ENCODE data around the gene PAK5. TPM values are rescaled to one million over a fixed set of nuclear protein-coding genes. Genes with fewer than 3 reads are reported as not detected.

PAK5 gene
- total and polyA plus RNA-seq, 4 donors = 0.03 to 0.51 (median 0.16) TPM

GRCh38 chr20:9686455-9686854, 152.4 kb downstream of the PAK5 start:
- ATAC-seq (ENCODE audit: insufficient read depth, low FRiP score) = no peak

GRCh38 chr20:9686001-9686400, 152.9 kb downstream of the PAK5 start:
- Histone ChIP-seq H3K9ac (ENCODE audit: insufficient read depth in 1 of 2, low read length in 2 of 2) (no peak overlapping the region), H3K36me3 (ENCODE audit: control insufficient read depth in 4 of 4, insufficient read depth in 4 of 4, low read length in 4 of 4) (no peaks in the 10 kb centered on the region), H3K27ac (ENCODE audit: low read depth in 1 of 2, low read length in 1 of 2) (no peak overlapping the region), H3K4me1 (ENCODE audit: control insufficient read depth in 5 of 5, insufficient read depth in 5 of 5, low read length in 5 of 5) (no peaks in the 10 kb centered on the region), H3K4me3 (no peak overlapping the region), H3K27me3 (ENCODE audit: control insufficient read depth in 3 of 3, insufficient read depth in 3 of 3, low read length in 2 of 3) (no peaks in the 10 kb centered on the region), H3K9me3 (ENCODE audit: control insufficient read depth in 4 of 4, insufficient read depth in 3 of 4, low read length in 3 of 4) (no peaks in the 10 kb centered on the region)
- ATAC-seq (ENCODE audit: insufficient read depth, low FRiP score) = no peak
- TF ChIP-seq CTCF (IDR thresholded peaks at IDR 0.05; ENCODE audit: control extremely low read depth, extremely low read depth) = no peak
- DNase-seq = no peak

More at GRCh38 chr20:9686455-9686854, 152.4 kb downstream of the PAK5 start:
- WGBS, 2 donors = 49% methylated on average over 4 of the region's 4 CpGs
- H3K4me3 ChIP-seq = no peak overlapping the region
- H3K36me3 ChIP-seq (ENCODE audit: control insufficient read depth in 4 of 4, insufficient read depth in 4 of 4, low read length in 4 of 4) = no peaks in the 10 kb centered on the region
- DNase-seq = no peak
- no peaks in the 10 kb centered on the region for H3K9me3 ChIP-seq (ENCODE audit: control insufficient read depth in 4 of 4, insufficient read depth in 3 of 4, low read length in 3 of 4)
- no peak overlapping the region for H3K27ac ChIP-seq (ENCODE audit: low read depth in 1 of 2, low read length in 1 of 2)
- H3K27me3 ChIP-seq (ENCODE audit: control insufficient read depth in 3 of 3, insufficient read depth in 3 of 3, low read length in 2 of 3) = no peaks in the 10 kb centered on the region
- H3K4me1 ChIP-seq (ENCODE audit: control insufficient read depth in 5 of 5, insufficient read depth in 5 of 5, low read length in 5 of 5) = no peaks in the 10 kb centered on the region
- H3K9ac ChIP-seq (ENCODE audit: insufficient read depth in 1 of 2, low read length in 2 of 2) = no peak overlapping the region
- TF ChIP-seq CTCF (IDR thresholded peaks at IDR 0.05; ENCODE audit: control extremely low read depth, extremely low read depth) = no peak

- no peaks in the 10 kb centered on the region for H3K36me3 ChIP-seq (ENCODE audit: control insufficient read depth in 4 of 4, insufficient read depth in 4 of 4, low read length in 4 of 4)
- no peaks in the 10 kb centered on the region for H3K27me3 ChIP-seq (ENCODE audit: control insufficient read depth in 3 of 3, insufficient read depth in 3 of 3, low read length in 2 of 3)
- H3K9me3 ChIP-seq (ENCODE audit: control insufficient read depth in 4 of 4, insufficient read depth in 3 of 4, low read length in 3 of 4) = no peaks in the 10 kb centered on the region
- H3K9ac ChIP-seq (ENCODE audit: insufficient read depth in 1 of 2, low read length in 2 of 2) = no peak overlapping the region
- TF ChIP-seq CTCF (IDR thresholded peaks at IDR 0.05; ENCODE audit: control extremely low read depth, extremely low read depth) = no peak
- H3K4me3 ChIP-seq = no peak overlapping the region
- DNase-seq = no peak
- no peaks in the 10 kb centered on the region for H3K4me1 ChIP-seq (ENCODE audit: control insufficient read depth in 5 of 5, insufficient read depth in 5 of 5, low read length in 5 of 5)
- ATAC-seq (ENCODE audit: insufficient read depth, low FRiP score) = no peak
- H3K27ac ChIP-seq (ENCODE audit: low read depth in 1 of 2, low read length in 1 of 2) = no peak overlapping the region
These were observed 153.9 kb downstream of the PAK5 start for GRCh38 chr20:9685011-9685410.

- no peak for ATAC-seq (ENCODE audit: insufficient read depth, low FRiP score)
- peaks cover 0 to 4% (median 0%) of the 10 kb centered on the region in 3 donors for H3K27me3 ChIP-seq (ENCODE audit: control insufficient read depth in 3 of 3, insufficient read depth in 3 of 3, low read length in 2 of 3)
- no peaks in the 10 kb centered on the region for H3K9me3 ChIP-seq (ENCODE audit: control insufficient read depth in 4 of 4, insufficient read depth in 3 of 4, low read length in 3 of 4)
- no peak overlapping the region for H3K9ac ChIP-seq (ENCODE audit: insufficient read depth in 1 of 2, low read length in 2 of 2)
- no peaks in the 10 kb centered on the region for H3K36me3 ChIP-seq (ENCODE audit: control insufficient read depth in 4 of 4, insufficient read depth in 4 of 4, low read length in 4 of 4)
- no peaks in the 10 kb centered on the region for H3K4me1 ChIP-seq (ENCODE audit: control insufficient read depth in 5 of 5, insufficient read depth in 5 of 5, low read length in 5 of 5)
- no peak for DNase-seq
- no peak overlapping the region for H3K4me3 ChIP-seq
- WGBS, 2 donors = 86 to 90% methylated on average over 3 of the region's 3 CpGs
- H3K27ac ChIP-seq (ENCODE audit: low read depth in 1 of 2, low read length in 1 of 2) = no peak overlapping the region
- no peak for TF ChIP-seq CTCF (IDR thresholded peaks at IDR 0.05; ENCODE audit: control extremely low read depth, extremely low read depth)
These were observed 161.7 kb downstream of the PAK5 start for GRCh38 chr20:9677100-9677623.
